AG20443 (cell line): ENCODE measurements around the gene C6orf141.

ENCODE experiments used
- DNase-seq: peaks from one replicate; pipeline ENCODE4 v3.0.0; 2012; ENCODE audit warnings: low spot score, mixed read lengths

C6orf141 gene

DNA sequence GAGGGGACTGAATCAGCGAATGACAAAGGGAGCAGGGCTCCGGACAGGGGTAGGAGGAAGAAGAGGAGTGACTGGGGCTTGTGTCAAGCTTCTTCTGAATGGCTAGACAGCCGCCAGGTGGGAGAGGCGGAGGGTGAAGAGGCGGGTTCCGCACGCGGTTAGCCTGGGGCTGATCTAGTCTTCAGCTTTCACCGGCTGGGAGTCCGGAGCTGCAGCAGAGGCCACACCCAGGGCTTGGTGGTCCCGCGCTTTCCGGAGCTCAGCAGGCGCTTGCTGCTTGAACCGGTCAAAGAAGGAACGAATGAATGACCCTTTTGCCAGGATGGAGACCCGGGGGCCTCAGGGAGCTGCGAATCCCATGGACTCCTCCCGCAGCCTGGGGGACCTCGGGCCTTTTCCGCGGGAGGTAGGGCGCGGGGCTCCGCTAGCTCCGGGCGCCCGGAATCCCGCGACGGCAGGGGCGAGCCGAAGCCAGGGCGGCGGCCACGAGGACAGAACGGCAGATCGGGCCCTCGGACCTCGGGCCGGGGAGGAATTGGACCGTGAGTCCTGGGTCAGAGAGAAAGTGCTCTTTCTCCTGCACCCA lies at the start of gene C6orf141:
Gene C6orf141, plus strand, starts transcription at position 177 of the 586 bp plus-strand sequence. Its CDS starts 125 bp downstream, at position 302.
- DNase-seq = peak; percentile 22

DNA sequence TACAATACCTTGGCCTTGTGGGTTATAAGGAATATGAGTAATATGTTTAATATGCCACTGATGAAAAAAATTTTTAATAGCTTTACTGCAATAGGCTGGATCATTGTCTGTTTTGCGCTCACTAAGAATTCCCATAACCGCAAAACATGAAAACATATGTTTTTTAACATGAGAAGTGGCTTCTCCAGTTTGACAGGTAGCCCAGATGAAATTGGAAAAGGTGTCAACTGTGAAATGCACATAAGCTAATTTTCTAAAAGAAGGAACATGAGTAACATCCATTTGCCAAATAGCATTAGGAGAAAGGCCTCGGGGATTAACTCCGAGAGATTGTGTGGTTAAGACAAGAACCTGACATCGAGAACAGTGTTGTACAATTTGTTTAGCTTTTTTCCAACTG lies 45.8 kb upstream of the C6orf141 start:
- no peak for DNase-seq

DNA sequence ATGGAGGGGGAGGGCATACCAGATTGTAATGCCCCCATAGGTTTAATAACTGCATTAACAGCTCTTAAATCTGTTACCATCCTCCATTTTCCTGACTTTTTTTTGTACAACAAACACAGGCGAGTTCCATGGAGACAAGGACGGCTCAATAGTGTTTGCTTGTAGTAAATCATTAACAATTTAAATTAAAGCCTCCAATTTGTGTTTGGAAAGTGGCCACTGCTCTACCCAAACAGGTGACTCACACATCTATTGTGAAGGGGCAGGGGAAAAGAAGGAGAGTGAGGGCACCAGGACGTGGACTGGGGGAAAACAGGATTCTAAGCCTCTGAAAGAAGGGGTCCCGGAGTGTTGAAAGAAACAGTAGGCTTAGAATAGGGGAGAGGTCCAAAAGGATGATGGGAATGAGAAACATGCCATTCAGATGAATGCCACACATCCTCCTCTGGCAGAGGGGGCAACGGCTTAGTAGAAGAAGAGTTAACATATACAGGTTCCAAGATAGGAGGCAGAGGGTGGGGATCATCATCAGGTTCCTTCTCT lies 43.8 kb upstream of the C6orf141 start:
- DNase-seq = no peak

DNA sequence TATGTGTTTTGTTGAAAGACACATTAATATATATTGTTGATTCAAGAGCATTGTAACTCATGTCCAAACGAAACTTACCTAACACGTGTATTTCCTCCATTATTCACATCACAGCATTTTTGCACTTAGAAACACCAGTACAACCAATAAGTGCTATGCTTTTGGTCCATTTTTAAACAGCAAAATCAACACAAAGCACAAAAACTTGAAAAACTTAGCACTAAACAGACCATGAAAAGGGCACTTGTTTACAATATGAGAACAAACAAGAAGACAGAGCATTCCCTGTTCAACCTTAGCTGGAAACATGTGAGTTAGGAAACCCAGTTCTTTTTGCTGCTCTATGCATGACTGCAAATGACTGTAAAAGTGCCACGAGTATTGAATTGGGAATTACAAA lies 41.1 kb upstream of the C6orf141 start:
- DNase-seq = no peak

DNA sequence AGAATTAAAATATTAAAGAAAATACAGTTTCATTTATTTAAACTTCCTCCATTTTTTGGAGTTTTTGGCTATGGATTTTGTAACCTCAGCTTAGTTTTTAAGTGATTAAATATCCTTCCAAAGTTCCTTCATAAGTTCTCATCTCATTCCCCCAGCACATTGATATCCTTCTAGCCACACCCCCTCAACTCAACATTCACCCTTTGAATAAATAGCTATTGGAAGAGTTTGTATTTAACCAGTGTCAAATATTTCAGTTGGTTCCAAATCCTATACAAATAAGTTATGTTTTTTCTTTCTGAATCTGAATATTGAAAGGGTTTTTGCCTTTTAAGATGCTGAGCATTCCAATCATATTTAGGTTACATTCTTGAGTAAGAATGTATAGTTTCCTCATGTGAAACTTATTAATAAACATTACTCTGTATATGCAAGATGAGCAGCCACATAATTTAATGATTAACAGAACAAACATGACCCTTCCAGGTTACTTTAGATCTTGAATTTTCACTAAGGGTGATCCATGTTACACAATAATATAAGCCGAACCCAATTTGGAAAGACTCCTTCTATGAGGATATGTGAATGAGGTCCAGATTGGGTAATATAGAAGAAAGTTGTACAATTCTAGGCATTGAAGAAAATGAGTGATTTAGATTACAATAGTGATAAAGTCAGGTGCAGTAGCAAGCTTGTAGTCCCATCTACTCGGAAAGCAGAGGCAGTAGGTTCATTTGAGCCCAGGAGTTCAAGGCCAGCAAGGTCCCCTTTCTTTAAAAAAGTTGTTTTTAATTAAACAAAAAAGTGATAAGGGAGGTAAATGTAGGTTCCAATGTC lies 37.1 kb upstream of the C6orf141 start:
- DNase-seq = no peak

DNA sequence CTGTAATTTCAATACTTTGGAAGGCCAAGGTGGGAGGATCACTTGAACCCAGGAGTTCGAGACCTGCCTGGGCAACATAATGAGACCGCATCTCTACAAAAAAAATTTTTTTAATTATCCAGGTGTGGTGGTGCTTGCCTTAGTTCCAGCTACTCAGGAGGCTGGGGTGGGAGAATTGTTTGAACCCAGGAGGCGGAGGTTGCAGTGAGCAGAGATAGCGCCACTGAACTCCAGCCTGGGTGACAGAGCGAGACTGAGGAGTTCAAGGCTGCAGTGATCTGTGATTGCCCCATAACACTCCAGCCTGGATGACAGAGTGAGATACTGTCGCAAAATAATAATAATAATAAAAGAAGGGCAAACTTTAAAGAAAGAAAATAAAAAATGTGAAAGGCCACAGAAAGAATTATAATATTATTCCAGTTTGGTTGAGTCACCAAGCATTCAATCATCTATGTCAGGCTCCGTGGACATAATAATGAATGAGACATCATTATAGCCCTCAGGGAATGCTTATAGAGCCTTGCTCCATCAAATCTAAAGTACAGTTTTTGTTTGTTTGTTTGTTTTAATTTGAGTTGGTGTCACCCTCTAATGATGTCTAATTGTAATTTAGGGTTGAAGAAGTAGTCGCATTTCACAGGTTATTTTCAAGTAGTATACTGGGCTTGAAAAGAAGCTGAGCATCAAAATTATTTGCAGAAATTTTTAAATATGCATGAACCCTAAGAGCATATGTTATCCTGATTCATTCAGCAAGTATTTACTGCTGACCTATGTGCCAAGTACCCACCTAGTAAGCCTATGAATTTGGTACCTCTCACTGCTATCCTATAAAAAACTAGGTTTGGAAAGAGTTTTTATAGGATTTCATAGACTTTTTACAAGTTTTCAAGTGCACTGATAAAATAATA lies 35.6 kb upstream of the C6orf141 start:
- no peak for DNase-seq

DNA sequence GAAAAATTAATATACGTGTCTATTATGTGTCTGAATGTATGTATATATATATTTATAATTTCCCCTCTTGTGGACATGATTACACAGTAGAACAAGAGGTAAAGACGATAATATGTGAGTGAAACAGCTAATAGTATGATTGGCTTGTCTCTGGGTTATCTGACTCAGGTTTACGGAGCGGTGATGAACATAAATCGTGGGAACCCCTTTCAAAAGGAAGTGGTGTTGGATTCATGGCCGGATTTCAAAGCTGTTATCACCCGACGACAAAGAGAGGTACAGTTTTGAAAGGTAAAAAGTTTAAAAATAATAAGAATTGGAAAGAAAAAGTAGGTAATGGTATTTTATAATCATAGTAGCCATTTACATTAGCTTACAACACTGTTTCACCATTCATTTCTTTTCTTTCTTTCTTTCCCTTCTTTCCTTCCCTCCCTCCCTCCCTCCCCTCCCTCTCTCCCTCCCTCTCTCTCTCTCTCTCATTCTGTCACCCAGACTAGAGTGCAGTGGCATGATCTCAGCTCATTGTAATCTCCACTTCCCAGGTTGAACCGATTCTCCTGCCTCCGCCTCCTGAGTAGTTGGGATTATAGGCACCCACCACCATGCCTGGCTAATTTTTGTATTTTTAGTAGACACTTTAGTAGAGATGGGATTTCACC lies 34.9 kb upstream of the C6orf141 start:
- no peak for DNase-seq

DNA sequence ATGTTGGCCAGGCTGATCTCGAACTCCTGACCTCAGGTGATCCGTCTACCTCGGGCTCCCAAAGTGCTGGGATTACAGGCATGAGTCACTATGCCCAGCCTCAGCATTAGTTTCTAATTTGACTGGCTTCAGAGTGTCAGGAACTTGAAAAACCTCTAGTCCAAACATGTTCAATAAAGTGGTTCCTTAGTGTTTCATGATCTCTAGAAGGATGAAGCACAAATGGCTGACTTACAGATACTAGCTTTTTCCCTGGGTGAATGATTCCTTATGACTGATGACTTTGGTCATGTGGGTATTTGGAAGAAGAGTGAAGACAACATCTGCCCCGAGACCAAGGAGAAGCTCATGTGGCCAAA lies 34.3 kb upstream of the C6orf141 start:
- no peak for DNase-seq

DNA sequence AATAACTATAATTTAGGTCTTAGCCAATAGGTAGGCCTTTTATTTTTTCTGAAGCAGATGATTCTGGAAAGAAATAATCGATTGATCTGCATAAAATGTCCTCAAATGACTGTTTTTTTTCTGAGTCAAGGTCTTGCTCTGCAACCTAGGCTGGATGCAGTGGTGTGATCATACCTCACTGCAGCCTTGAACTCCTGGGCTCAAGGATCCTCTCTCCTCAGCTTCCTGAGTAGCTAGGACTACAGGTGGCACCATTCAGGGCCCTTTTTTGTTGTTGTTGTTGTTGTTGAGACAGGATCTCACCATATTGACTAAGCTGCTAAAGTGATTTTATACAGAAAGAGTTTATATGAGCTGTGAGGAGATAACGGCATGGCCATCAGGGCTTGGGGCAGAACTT lies 32.5 kb upstream of the C6orf141 start:
- DNase-seq = no peak

DNA sequence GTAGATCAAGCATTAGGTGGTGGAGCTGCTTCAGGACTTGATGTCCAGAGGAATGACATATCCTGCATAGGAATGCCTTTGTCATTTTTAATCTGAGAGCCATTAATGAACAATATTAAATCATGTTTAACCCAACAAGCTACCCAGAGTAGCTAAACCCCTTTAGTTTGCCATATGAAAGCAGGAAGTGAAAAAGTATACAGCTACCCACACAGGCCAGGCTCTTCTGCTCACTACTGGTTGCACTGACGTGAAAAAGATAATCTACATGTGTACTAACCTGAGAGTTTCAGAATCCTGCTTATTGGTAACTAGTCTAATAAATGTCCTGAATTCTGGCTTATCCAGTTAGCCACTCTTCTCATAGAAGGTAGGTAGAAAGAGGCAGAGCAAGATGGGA lies 30.8 kb upstream of the C6orf141 start:
- DNase-seq = no peak

DNA sequence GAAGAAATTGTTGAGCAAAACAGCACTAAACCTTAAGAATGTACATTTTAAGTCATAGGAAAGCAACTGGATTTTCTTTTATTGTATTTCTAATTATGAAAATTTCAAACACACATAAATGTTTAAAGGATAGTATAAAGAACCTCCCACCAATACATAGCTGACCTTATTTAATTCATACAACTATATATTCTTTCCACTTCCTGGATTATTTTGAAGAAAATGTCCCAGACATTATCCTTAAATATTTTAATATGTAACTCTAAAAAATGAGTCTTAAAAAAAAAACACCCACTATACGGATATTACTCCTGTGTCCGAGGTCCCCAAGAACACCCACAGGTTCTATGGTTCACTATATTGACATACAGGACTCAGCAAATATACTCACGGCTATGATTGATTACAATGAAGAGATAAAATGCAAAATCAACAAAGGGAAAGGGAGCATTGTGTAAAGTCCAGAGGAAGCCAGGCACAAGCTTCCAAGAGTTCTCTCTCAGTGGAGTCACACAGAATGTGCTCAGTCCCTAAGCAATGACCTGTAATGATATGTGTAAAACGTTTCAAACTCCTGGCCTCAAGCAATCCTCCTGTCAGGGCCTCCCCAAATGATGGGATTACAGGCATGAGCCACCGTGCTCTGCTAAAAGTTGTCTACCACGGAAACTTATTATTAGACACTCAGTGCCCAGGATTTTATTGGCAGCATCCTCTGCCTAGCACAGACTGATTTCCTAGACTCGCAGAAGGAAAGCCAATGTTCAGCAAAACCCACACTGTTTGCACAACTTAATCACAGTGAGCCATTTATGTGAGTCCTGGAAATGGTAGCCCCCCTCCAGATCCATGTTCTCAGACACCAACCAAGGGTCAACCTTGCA lies 27.5 kb upstream of the C6orf141 start:
- DNase-seq = no peak

DNA sequence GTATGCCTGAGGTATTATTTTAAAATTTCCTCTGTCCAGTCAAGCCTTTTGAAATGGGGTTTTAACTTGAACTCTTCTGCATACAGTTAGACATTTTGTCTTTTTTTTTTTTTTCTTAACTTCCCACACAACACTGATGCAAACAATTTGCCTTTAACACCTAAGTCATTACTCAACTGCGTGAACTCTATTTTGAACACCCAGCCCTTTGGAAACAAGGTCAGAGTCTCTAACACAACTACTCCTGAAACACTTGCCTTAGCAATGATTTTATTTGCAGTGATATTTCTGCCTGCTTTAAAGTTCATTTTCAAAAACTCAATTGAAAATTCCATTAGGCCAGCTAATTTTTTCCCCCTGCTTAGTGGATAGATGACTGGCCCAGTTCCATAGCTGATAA lies 26.6 kb upstream of the C6orf141 start:
- DNase-seq = no peak

DNA sequence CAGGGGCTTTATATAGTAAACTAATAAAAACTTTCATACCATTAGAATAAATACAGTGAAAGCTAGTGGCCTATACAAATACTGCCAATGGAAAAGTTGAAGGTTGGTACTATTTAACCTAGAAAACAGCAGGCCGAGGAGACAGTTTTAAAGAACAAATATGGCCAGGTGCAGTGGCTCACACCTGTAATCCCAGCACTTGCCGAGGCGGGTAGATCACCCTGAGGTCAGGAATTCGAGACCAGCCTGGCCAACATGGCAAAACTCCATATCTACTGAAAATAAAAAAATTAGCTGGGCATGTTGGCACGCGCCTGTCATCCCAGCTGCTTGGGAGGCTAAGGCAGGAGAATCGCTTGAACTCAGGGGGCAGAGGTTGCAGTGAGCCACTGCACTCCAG lies 25.9 kb upstream of the C6orf141 start:
- no peak for DNase-seq

DNA sequence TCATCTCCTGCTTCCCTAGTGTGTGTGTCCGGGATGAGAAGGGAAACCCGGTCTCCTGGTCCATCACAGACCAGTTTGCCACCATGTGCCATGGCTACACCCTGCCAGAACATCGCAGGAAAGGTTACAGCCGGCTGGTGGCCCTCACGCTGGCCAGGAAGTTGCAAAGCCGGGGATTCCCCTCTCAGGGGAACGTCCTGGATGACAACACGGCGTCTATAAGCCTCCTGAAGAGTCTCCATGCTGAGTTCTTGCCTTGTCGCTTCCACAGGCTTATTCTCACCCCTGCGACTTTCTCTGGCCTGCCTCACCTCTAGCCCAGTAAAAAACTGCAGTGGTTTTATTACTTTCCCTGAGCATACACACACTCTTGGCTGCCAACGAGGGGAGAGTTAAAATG lies 23.9 kb upstream of the C6orf141 start:
- no peak for DNase-seq

DNA sequence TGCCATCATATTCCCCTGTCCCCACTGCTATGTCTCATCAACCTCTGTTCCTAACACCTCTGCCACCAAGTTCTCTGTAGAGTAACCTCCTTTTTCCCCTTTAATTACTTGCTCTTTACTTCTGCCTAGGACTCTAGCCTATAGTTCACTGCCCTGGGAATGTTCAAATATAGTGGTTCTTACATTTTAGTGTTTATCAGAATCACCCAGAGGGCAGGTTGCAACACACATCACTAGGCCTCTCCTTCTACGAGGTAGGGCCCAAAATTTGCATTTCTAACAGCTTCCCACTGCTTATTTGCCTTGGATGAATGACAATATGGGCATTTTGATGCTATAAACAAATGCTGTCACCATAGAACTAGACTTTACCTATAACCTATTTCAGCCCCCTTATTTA lies 23.1 kb upstream of the C6orf141 start:
- no peak for DNase-seq

DNA sequence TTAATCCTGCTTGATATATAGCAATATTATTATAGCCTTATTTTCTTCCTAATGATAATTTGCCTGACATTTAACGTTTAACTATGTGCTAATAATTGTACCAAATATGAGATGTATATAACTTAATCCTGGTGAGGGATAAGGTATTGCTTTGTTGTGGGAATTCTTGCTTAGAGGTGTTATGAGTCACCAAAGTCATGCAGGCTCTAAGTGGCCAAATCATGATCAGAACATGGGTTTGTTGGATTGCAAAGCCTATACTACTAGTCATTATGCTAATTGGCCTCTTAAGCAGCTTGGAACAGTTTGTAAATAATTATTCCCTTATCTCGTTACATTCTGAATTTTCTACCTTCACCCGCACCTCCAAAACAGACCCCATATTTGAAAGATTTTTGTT lies 21.9 kb upstream of the C6orf141 start:
- DNase-seq = no peak

DNA sequence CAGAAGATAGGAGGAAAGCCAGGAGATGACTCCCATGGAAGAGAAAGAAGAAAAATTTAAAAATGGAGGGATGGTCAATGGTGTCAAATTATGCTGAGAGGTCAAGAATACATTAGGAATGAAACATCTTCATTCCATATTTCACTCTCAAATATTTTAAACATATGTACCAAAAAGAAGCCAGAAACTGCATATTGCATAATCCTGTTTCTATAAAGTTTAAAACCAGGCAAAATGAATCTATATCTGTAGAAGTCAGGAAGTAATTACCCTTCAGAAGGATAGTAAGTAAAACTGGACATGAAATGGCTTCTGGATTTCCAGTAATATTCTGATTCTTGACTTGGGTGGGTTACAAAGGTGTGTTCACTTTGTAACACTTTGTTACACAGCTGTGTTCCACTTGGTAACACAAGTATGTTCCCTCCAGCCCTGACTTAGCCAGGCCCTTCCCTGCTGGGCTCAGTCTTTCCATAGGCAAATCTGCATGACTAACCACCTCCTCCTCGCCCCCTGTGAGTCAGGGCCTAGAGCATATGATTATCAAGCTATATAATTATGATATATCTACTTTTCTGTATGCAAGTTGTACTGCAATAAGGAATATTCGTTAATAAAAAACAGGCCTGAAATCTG lies 20.2 kb upstream of the C6orf141 start:
- no peak for DNase-seq

DNA sequence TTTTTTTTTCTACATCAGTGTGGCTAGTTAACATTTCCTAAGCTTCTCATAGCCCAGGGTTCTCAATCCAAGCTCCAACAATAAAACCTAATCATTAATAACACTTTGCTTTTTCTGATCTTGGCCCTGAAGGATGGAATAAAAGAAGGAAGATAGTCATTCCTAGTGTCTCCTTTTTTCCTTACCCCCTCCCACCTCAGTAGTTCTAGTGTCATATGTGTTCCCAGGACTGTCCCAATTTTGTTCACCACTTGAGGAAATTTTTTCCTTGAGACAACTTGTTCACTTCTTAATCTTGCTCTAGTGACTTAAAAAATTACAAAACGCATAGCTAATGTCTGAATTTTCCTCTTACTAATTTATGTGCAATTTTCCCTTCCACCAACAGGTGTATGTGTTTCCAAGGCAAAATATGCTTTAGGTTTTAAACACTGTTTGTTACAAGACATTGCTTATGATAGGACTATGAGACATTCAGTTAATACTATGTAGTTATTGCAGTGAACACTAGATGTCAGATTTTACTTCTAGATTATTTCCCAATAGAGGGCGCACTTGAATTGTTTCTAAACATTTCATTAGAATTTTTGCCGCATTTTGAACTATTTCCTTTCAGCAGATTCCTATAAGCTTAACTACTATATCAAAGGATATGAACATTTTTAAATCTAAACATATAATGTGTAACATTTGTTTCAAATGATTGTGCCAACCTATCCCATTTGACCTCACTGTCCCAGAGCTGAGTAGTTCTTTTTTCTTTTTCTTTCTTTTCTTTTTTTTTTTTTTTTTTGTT lies 18.5 kb upstream of the C6orf141 start:
- DNase-seq = peak; percentile 40

DNA sequence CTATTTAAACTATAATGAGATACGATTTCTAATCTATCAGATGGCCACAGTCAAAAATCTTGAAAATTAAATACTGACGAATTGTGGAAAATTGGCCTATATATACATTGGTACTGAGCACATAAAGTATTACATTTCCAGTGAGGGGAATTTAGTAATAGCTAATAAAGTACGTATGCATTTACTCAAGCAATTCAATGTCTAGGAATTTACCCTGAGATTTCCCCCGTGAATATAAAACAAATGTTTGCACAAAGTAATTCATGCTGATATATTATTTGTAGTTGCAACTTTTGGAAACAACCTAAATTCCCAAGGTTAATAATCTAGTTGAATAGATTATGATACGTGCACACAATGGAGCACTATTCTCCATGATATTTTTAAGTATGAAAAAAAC lies 14.7 kb upstream of the C6orf141 start:
- DNase-seq = no peak

DNA sequence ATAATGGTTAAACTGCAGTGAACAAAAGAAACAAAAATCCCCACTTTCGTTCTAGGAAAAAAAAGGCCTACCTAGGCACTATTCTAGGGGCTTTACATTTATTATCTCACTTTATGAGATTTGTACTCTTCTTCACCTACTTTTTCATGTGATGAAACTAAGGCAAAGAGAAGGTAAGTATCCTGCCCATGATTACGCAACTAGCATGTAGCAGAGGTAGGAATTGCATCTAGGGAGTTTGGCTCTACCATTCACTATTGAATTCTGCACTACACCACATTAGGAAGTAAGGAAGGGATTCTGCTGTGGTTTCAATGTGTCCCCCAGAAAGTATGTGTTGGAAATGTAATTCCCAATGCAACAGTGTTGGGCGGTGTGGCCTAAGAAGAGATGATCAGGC lies 11.4 kb upstream of the C6orf141 start:
- no peak for DNase-seq
